H1 (cell line): ENCODE measurements around the gene EXTL1. TPM values are rescaled to one million over a fixed set of nuclear protein-coding genes. Genes with fewer than 3 reads are reported as not detected.

Experiments
- CTCF ChIA-PET: fragments of 300-600 bp; sonication (Branson Sonifier 250); formaldehyde crosslinking; loops from one replicate; lab custom pipeline; 2021; ENCODE audit not compliant: partially characterized antibody; lab: Charles Lee
- POLR2A ChIA-PET: fragments of 300-600 bp; sonication (Branson Sonifier 250); formaldehyde crosslinking; loops from one replicate; lab custom pipeline; 2021; ENCODE audit warnings: inconsistent platforms; ENCODE audit not compliant: partially characterized antibody; lab: Charles Lee
- DNase-seq, 2 experiments: peaks; one replicate each; pipeline versions ENCODE4 v3.0.0 to v3.0.0-alpha.2; 2010 to 2022; ENCODE audit warnings: low spot score in 2 of 2, low read depth in 1 of 2, mixed read lengths in 1 of 2
- FAIRE-seq: peaks from 2 replicates; lab custom pipeline; 2011; peaks lifted over from hg19 to GRCh38; lab: Jason Lieb, UNC
- H2AFZ ChIP-seq: 2 replicates; pipeline ENCODE4 v1.8.1; 2012; ENCODE audit warnings: low read length, inconsistent platforms
- H2AK5ac ChIP-seq: 2 replicates; pipeline ENCODE4 v1.6.1; 2013; ENCODE audit warnings: low read depth, low read length
- H2BK120ac ChIP-seq: replicated peaks from 2 replicates; pipeline ENCODE3; 2013; ENCODE audit warnings: low read depth, low read length, inconsistent platforms
- H2BK12ac ChIP-seq: 2 replicates; pipeline ENCODE4 v1.6.1; 2013; ENCODE audit warnings: low read depth, low read length
- H2BK15ac ChIP-seq: 2 replicates; pipeline ENCODE4 v1.6.1; 2013; ENCODE audit warnings: low read length
- H2BK20ac ChIP-seq: 2 replicates; pipeline ENCODE4 v1.6.1; 2013; ENCODE audit warnings: low read length
- H2BK5ac ChIP-seq: 2 replicates; pipeline ENCODE4 v1.6.1; 2013; ENCODE audit warnings: low read depth, low read length
- H3K14ac ChIP-seq: 2 replicates; pipeline ENCODE4 v1.6.1; 2013; ENCODE audit warnings: inconsistent platforms; ENCODE audit not compliant: insufficient read length
- H3K18ac ChIP-seq: 2 replicates; pipeline ENCODE4 v1.6.1; 2013; ENCODE audit warnings: low read length; ENCODE audit errors: extremely low read depth
- H3K23ac ChIP-seq: 2 replicates; pipeline ENCODE4 v1.6.1; 2013; ENCODE audit warnings: inconsistent platforms; ENCODE audit not compliant: insufficient read length
- H3K23me2 ChIP-seq: 2 replicates; pipeline ENCODE4 v1.6.1; 2013; ENCODE audit warnings: low read depth, low read length
- H3K27ac ChIP-seq: 2 replicates; pipeline ENCODE4 v1.6.1; 2011; ENCODE audit warnings: low read depth, low read length, inconsistent platforms
- H3K27me3 ChIP-seq, 4 experiments: replicated peaks in 1 of 4; 1 replicate in 1 of 4; 2 replicates in 3 of 4; pipeline versions ENCODE4 v1.6.1 to v1.8.1; 2011 to 2013; ENCODE audit warnings: low read length in 3 of 4, mild to moderate bottlenecking in 3 of 4, inconsistent platforms in 2 of 4, mixed read lengths in 2 of 4, moderate library complexity in 1 of 4; ENCODE audit not compliant: control insufficient read depth in 3 of 4, insufficient read depth in 3 of 4; ENCODE audit errors: extremely low read depth in 1 of 4
- H3K36me3 ChIP-seq, 4 experiments: 2 replicates each; pipeline versions ENCODE4 v1.6.1 to v1.8.1; 2011 to 2013; ENCODE audit warnings: mild to moderate bottlenecking in 4 of 4, low read length in 3 of 4, moderate library complexity in 2 of 4, control low read depth in 1 of 4, inconsistent platforms in 1 of 4; ENCODE audit not compliant: insufficient read depth in 4 of 4, control insufficient read depth in 2 of 4
- H3K4ac ChIP-seq: replicated peaks from 2 replicates; pipeline ENCODE3; 2013; ENCODE audit warnings: low read length, low read depth, mixed read lengths, inconsistent platforms; ENCODE audit not compliant: insufficient read length
- H3K4me1 ChIP-seq, 4 experiments: replicated peaks in 1 of 4; 1 replicate in 1 of 4; 2 replicates in 3 of 4; pipeline versions ENCODE4 v1.6.1 to v1.8.1; 2011 to 2013; ENCODE audit warnings: low read length in 3 of 4, inconsistent platforms in 2 of 4, mixed read lengths in 1 of 4; ENCODE audit not compliant: insufficient read depth in 4 of 4, control insufficient read depth in 3 of 4
- H3K4me2 ChIP-seq, 2 experiments: 2 replicates each; pipeline versions ENCODE4 v1.6.1 to v1.8.1; 2011 to 2013; ENCODE audit warnings: low read depth in 2 of 2, low read length in 2 of 2, control low read depth in 1 of 2, inconsistent platforms in 1 of 2, mild to moderate bottlenecking in 1 of 2; ENCODE audit not compliant: insufficient read depth in 1 of 2
- H3K4me3 ChIP-seq, 4 experiments: fragments of 200-600, 300-600 bp in 1 of 4; sonication (generic), shearing (Covaris generic), sonication (Bioruptor Twin) in 1 of 4; 2 replicates each; pipeline versions ENCODE4 v1.5.1 to v1.8.1; 2011 to 2016; ENCODE audit warnings: low read length in 4 of 4, low read depth in 3 of 4, control low read depth in 2 of 4, inconsistent platforms in 2 of 4, mild to moderate bottlenecking in 2 of 4, mixed read lengths in 1 of 4, moderate library complexity in 1 of 4; ENCODE audit not compliant: insufficient read depth in 2 of 4; ENCODE audit errors: extremely low read depth in 1 of 4
- H3K56ac ChIP-seq: replicated peaks from 2 replicates; pipeline ENCODE3; 2013; ENCODE audit warnings: low read depth, mild to moderate bottlenecking, mixed read lengths, low read length, inconsistent platforms; ENCODE audit not compliant: insufficient read length
- H3K79me1 ChIP-seq: 2 replicates; pipeline ENCODE4 v1.6.1; 2013; ENCODE audit warnings: low read depth, low read length, control low read depth
- H3K79me2 ChIP-seq, 2 experiments: 2 replicates each; pipeline versions ENCODE4 v1.6.1 to v1.8.1; 2012 to 2013; ENCODE audit warnings: low read length in 2 of 2, mild to moderate bottlenecking in 2 of 2, inconsistent platforms in 1 of 2; ENCODE audit not compliant: insufficient read depth in 2 of 2, control insufficient read depth in 1 of 2
- H3K9ac ChIP-seq, 4 experiments: replicated peaks in 1 of 4; 1 replicate in 1 of 4; 2 replicates in 3 of 4; pipeline versions ENCODE4 v1.6.1 to v1.8.1; 2011 to 2013; ENCODE audit warnings: low read depth in 3 of 4, low read length in 3 of 4, control low read depth in 2 of 4, mild to moderate bottlenecking in 2 of 4, moderate library complexity in 2 of 4, inconsistent platforms in 1 of 4; ENCODE audit errors: extremely low read depth in 1 of 4
- H3K9me3 ChIP-seq, 2 experiments: 2 replicates each; pipeline versions ENCODE4 v1.6.1 to v1.8.1; 2012 to 2013; ENCODE audit warnings: mild to moderate bottlenecking in 2 of 2, moderate library complexity in 2 of 2, control low read depth in 1 of 2, inconsistent platforms in 1 of 2, low read depth in 1 of 2, low read length in 1 of 2, mixed read lengths in 1 of 2; ENCODE audit not compliant: insufficient read depth in 2 of 2
- H4K20me1 ChIP-seq, 2 experiments: replicated peaks in 1 of 2; 2 replicates each; pipeline versions ENCODE3 to v1.8.1; 2011 to 2013; ENCODE audit warnings: inconsistent platforms in 2 of 2, low read length in 2 of 2, mild to moderate bottlenecking in 1 of 2; ENCODE audit not compliant: insufficient read depth in 2 of 2, control insufficient read depth in 1 of 2
- H4K5ac ChIP-seq: 2 replicates; pipeline ENCODE4 v1.6.1; 2013; ENCODE audit warnings: low read length, low read depth, mixed read lengths, inconsistent platforms; ENCODE audit not compliant: insufficient read length
- H4K8ac ChIP-seq: 2 replicates; pipeline ENCODE4 v1.8.0; 2013; ENCODE audit warnings: mild to moderate bottlenecking, moderate library complexity, low read length, inconsistent platforms; ENCODE audit not compliant: insufficient read depth; ENCODE audit errors: extremely low read depth
- H4K91ac ChIP-seq: replicated peaks from 2 replicates; pipeline ENCODE3; 2013; ENCODE audit warnings: low read length, mixed read lengths, inconsistent platforms; ENCODE audit not compliant: insufficient read length
- BCL11A ChIP-seq, 2 experiments: IDR thresholded peaks; one replicate each; pipeline ENCODE4 v1.6.1; 2011; ENCODE audit warnings: low read depth in 2 of 2, low read length in 2 of 2, mild to moderate bottlenecking in 2 of 2
- GABPA ChIP-seq: IDR thresholded peaks from 2 replicates; pipeline ENCODE4 v1.6.1; 2011; ENCODE audit warnings: mild to moderate bottlenecking, low read length, moderate library complexity, borderline replicate concordance; ENCODE audit not compliant: insufficient read depth
- KDM4A ChIP-seq: IDR thresholded peaks from one replicate; pipeline ENCODE4 v1.7.1; 2012; ENCODE audit warnings: low read depth, mild to moderate bottlenecking, moderate library complexity, low read length, inconsistent platforms; ENCODE audit not compliant: severe bottlenecking
- NANOG ChIP-seq: IDR thresholded peaks from 2 replicates; pipeline ENCODE4 v1.6.1; 2011; ENCODE audit warnings: low read length, low read depth, mild to moderate bottlenecking, inconsistent platforms; ENCODE audit not compliant: insufficient read depth, poor library complexity, severe bottlenecking
- RNF2 ChIP-seq: fragments of 200-900, 300-1000 bp; sonication (generic); IDR thresholded peaks from 2 replicates; pipeline ENCODE4 v1.7.1; 2016; ENCODE audit warnings: borderline replicate concordance, low read depth, mild to moderate bottlenecking, antibody characterized with exemption, low read length; ENCODE audit not compliant: poor library complexity, severe bottlenecking; ENCODE audit errors: missing control alignments
- RXRA ChIP-seq: IDR thresholded peaks from 2 replicates; pipeline ENCODE4 v1.6.1; 2011; ENCODE audit warnings: low read depth, mild to moderate bottlenecking, low read length, moderate library complexity; ENCODE audit not compliant: insufficient read depth
- SP1 ChIP-seq: IDR thresholded peaks from 2 replicates; pipeline ENCODE4 v1.6.1; 2011; ENCODE audit warnings: low read depth, low read length
- TCF12 ChIP-seq: IDR thresholded peaks from 2 replicates; pipeline ENCODE4 v1.6.1; 2011; ENCODE audit warnings: low read depth, mild to moderate bottlenecking, low read length
- WGBS, 2 experiments: shearing (Covaris generic) in 1 of 2; methylation state at CpG; one replicate each; pipeline versions ENCODE4 v1.1.6 to v1.1.7; 2013 to 2015; ENCODE audit warnings: low lambda C conversion rate in 2 of 2, mixed read lengths in 2 of 2, inconsistent platforms in 1 of 2, low coverage in 1 of 2, missing lambda C conversion rate in 1 of 2; ENCODE audit not compliant: insufficient replicate concordance in 2 of 2, insufficient coverage in 1 of 2, insufficient read length in 1 of 2; ENCODE audit errors: extremely low coverage in 1 of 2, missing lambda C conversion rate in 1 of 2; 5-methylcytosine and 5-hydroxymethylcytosine counted together
- polyA plus RNA-seq, 7 experiments: library from polyadenylated mRNA; depleted of rRNA in 3 of 7; stranded (reverse) in 5 of 7; unstranded in 2 of 7; fragments of >200 nt in 5 of 7; fragments of 200-250 nt in 2 of 7; gene quantifications; 1 replicate in 5 of 7; 2 replicates in 1 of 7; 4 replicates in 1 of 7; pipeline versions ENCODE4 v1.2.1 to v1.2.3, GENCODE V29; 2011 to 2013; ENCODE audit warnings: missing spikeins in 2 of 7, mixed read lengths in 2 of 7
- total RNA-seq: library from RNA; stranded (reverse); fragmentation: NEBNext Ultra II Directional; extraction: Animal tissue kit (Norgen Biotek cat#: 25700); gene quantifications from 2 replicates; pipeline ENCODE4 v1.2.1, GENCODE V29; 2021
- TF ChIP-seq, protein P1 (sequence below), 3 experiments: IDR thresholded peaks; 1 replicate in 2 of 3; 2 replicates in 1 of 3; pipeline versions ENCODE4 v1.5.1 to v1.6.1; 2011; ENCODE audit warnings: low read length in 3 of 3, mild to moderate bottlenecking in 3 of 3, inconsistent platforms in 2 of 3, low read depth in 1 of 3, moderate library complexity in 1 of 3; ENCODE audit not compliant: insufficient read depth in 1 of 3; ENCODE audit errors: control extremely low read depth in 1 of 3

Gene EXTL1
- total and polyA plus RNA-seq, 2 of the 8 experiments (the other 6 are each of a cell fraction or from before 2014, with no cell fraction given): 0.89 to 1.2 TPM

DNA sequence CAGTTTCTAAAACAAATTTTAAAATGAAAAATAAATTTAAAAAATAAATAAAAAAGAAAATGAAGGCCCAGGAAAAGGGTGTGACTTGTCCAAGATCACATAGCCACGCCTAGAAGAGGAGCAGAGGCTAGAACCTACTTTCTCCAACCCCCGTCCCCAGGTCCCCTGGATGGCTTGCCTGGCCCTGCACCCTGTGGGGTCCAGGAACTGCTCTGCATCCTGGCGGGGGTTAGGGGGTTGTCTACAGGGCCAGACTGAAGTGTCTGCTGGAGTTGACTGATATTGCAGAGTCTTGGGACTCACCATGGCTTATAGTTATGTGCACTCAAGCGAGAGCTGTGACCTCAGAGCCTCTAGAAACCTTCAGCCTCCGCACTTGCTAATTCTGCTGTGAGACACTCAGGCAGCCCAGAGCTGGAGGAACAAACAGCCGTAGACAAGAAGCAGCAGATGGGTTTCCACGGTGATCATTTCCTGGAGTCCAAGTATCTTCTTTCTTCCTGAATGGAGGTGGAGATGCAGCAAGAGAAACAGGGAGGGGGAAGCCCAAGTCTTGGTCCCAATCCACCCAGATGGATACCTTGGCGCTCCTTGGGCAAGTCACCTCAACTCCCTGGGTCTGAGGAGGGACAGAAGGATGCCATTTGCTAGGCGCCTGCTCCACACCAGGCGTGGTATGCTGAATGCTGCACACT lies 5.2 kb upstream of the EXTL1 start:
- H3K56ac ChIP-seq: no peak overlapping the region
- FAIRE-seq: no peak
- H3K27ac ChIP-seq: no peak overlapping the region
- TF ChIP-seq TCF12 (no peak), RNF2 (no peak), BCL11A (IDR thresholded peaks at IDR 0.05; ENCODE audit: low read depth in 2 of 2, low read length in 2 of 2) (no peak), NANOG (no peak), KDM4A (no peak), RXRA (no peak), GABPA (no peak), SP1 (no peak)
- TF ChIP-seq, protein P1, sequence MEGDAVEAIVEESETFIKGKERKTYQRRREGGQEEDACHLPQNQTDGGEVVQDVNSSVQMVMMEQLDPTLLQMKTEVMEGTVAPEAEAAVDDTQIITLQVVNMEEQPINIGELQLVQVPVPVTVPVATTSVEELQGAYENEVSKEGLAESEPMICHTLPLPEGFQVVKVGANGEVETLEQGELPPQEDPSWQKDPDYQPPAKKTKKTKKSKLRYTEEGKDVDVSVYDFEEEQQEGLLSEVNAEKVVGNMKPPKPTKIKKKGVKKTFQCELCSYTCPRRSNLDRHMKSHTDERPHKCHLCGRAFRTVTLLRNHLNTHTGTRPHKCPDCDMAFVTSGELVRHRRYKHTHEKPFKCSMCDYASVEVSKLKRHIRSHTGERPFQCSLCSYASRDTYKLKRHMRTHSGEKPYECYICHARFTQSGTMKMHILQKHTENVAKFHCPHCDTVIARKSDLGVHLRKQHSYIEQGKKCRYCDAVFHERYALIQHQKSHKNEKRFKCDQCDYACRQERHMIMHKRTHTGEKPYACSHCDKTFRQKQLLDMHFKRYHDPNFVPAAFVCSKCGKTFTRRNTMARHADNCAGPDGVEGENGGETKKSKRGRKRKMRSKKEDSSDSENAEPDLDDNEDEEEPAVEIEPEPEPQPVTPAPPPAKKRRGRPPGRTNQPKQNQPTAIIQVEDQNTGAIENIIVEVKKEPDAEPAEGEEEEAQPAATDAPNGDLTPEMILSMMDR (IDR thresholded peaks at IDR 0.05; ENCODE audit: control extremely low read depth in 1 of 3, insufficient read depth in 1 of 3, low read depth in 1 of 3, low read length in 3 of 3): no peak

More for the DNA sequence above, 5.2 kb upstream of the EXTL1 start:
- Histone ChIP-seq H3K4me3 (no peak overlapping the region), H2BK20ac (no peak overlapping the region), H2BK15ac (no peak overlapping the region), H3K4me1 (peaks cover 0 to 9% (median 7%) of the 10 kb centered on the region in 4 experiments; a peak in 4 of 7 replicates), H2BK120ac (no peak overlapping the region), H2BK12ac (no peak overlapping the region), H2AK5ac (no peak overlapping the region), H3K4me2 (no peak overlapping the region), H2AFZ (no peak overlapping the region), H4K20me1 (no peaks in the 10 kb centered on the region), H3K23me2 (no peaks in the 10 kb centered on the region), H2BK5ac (no peak overlapping the region), H3K14ac (no peak overlapping the region), H3K79me1 (no peaks in the 10 kb centered on the region), H4K91ac (no peak overlapping the region), H3K79me2 (no peaks in the 10 kb centered on the region), H3K23ac (no peak overlapping the region), H3K27me3 (no peaks in the 10 kb centered on the region), H3K4ac (no peak overlapping the region), H3K9ac (no peak overlapping the region), H4K5ac (no peak overlapping the region), H4K8ac (no peak overlapping the region), H3K18ac (no peak overlapping the region), H3K9me3 (no peaks in the 10 kb centered on the region), H3K36me3 (no peaks in the 10 kb centered on the region)
- DNase-seq: no peak
- ChIA-PET CTCF (interaction anchor here (0.6 to 3.0 kb wide), 12 partner anchors 8 to 494 kb away, joined by 3 to 17 read pairs (median 4); no protein-coding TSS in a partner anchor), POLR2A (interaction anchor here (1.2 to 1.7 kb wide), 3 partner anchors 8 to 141 kb away, joined by 3 to 5 read pairs (median 3); partner anchors contain the start of gene PAQR7)
- WGBS, 2 experiments: 83% methylated on average over 10 of the region's 10 CpGs; no CpG with 5 or more reads in 1 of the 2 experiments
